Anterior cingulate cortex (tissue), 58 donors: ENCODE data around the gene RPL35.
A peak's percentile ranks its signal among the peaks of the same experiment; 100 is the strongest.

Source experiments
- DNase-seq, 58 donors: peaks; one replicate each; lab custom pipeline; 2025; lab: John Stamatoyannopoulos, UW

The RPL35 gene

DNA sequence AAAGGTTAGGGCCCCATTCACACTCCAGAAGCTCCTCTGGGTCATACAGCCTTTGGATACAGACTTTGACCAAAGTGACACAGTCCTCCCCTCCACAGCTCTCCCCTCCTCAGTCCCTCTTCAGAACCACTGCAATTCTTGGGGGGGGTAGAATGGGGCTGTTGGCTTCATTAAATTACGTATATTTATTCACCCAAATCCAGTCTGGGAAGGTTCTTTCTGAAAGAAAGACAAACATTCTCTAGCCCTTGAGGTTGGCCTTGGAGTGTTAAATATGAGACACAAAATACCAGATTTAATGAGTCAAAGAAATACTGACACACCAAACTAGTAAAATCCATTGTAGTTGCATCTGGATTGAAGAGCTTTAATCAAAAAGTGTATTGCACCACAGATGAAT, 16.3 kb upstream of the RPL35 start:
- DNase-seq: no peak

- no peak for DNase-seq
Measured at GRCh38 chr9:124877021-124877782, 15.4 kb upstream of the RPL35 start.

GRCh38 chr9:124875501-124875900, 13.7 kb upstream of the RPL35 start:
- no peak for DNase-seq

GRCh38 chr9:124873664-124874063, 11.9 kb upstream of the RPL35 start:
- peak in 20 of 58 donors; percentile 12 to 59 (median 32) for DNase-seq

- DNase-seq: no peak
Measured at GRCh38 chr9:124871156-124871561, 9.4 kb upstream of the RPL35 start.

- no peak for DNase-seq
Measured at GRCh38 chr9:124870723-124871122, 9.0 kb upstream of the RPL35 start.

DNA sequence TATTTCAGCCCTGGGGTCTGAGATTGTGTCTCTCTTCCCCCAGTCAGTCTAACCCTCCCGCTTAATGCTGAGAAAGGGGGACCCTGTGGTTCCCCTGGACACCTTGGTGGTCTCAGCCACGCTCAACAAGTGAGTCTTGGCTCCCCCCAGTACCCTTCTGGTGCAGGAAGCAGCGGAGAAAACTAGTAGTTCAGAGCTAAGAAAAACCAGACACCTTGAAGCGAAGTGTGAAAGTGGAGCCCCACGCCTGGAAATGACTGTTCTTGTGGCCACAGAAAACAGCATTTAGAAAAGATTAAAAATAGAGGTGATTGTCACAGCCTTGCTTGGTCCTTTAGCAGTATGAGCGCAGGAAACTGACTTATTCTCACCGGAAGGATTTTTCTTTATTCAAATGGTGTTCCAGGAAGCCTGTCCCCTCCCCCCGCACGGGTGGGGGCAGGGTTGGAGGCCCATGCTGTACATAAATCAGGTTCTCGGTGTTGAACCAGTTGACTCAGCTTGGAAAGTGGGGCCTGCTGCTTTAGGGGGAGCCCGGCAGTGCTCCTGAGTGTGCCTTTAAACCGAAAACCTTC, 8.3 kb upstream of the RPL35 start:
- peak in 4 of 58 donors; percentile 7 to 50 (median 33) for DNase-seq

- no peak for DNase-seq
Measured at GRCh38 chr9:124869466-124869985, 7.8 kb upstream of the RPL35 start.

- peak; percentile 17 to 89 (median 78) for DNase-seq
Measured at GRCh38 chr9:124868511-124869465, 7.0 kb upstream of the RPL35 start.

- no peak for DNase-seq
Measured at GRCh38 chr9:124863371-124863871, 1.7 kb upstream of the RPL35 start.

- no peak for DNase-seq
Measured at GRCh38 chr9:124860582-124861341, 995 bp downstream of the RPL35 start.

- DNase-seq: no peak
Measured at GRCh38 chr9:124859803-124860581, 1.8 kb downstream of the RPL35 start.

DNA sequence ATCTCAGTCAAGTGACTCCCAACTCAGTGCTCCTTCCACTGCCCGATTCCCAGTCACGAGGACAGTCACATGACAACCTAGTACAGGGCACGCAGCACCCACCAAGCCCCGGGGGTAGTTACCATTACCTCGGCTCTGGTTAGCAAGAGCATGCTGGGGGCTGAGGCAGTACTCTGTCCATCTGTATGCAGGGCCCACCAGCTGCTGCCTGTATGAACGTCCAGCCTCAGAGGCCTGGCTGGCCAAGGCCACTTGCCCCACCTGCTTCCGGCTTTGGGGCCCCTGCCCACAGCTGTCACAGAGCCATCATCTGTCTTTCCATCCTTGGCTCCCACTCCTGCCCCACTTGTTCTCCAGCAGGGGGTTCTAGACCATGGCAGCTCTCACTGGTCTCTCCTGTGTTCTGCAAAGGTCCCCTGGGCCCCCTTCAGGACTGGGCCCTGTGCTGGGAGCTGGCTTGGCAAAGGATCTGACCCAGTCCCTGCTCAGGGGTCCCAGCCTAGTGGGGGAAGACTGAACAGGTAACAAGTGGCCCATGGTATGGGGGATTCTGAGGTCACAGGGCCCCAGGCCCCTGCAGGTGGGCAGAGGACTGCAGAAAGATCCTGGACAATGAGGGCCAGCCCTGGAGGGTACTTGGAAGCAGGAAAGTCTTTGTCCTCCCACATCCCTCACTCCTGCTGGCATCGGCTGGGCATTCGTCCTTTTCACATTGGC, 3.3 kb downstream of the RPL35 start:
- no peak for DNase-seq

- DNase-seq: no peak
Measured at GRCh38 chr9:124857533-124858162, 4.1 kb downstream of the RPL35 start.

GRCh38 chr9:124855944-124856765, 5.6 kb downstream of the RPL35 start:
- peak in 2 of 58 donors; percentile 27 to 28 for DNase-seq

- no peak for DNase-seq
Measured at GRCh38 chr9:124855566-124855943, 6.2 kb downstream of the RPL35 start.

DNA sequence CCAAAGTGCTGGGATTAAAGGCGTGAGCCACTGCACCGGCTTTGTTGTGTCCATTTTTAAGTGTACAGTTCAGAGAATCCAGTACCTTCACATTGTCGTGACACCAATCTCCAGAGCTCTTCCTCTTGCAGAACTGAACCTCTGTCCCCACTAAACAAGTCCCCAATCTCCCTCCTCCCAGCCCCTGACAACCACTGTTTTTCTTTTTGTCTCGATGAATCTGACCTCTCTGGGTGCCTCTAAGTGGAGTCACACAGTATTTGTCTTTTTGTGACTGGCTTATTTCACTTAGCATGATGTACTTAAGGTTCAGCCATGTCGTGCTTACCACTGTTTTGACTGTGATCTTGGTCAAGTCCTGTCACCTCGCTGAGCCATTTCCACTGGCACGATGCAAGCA, 6.9 kb downstream of the RPL35 start:
- DNase-seq: no peak
